ENCODE measurements around the gene CAB39L. TPM values are rescaled to one million over a fixed set of nuclear protein-coding genes. Genes with fewer than 3 reads are reported as not detected.

The CAB39L gene
- total RNA-seq (2012; rRNA removed) (16.7 and 21.9 TPM in 2 replicates), polyA plus RNA-seq (2012; rRNA removed) (6.6 and 8.5 TPM in 2 replicates), Bru-seq, nascent RNA (percentile 73 among the genes with signal in this experiment), BruChase-seq, experiment 1, labeled RNA remaining after a 6-hour chase (percentile 69 among the genes with signal in this experiment), BruChase-seq, experiment 2, labeled RNA remaining after a 2-hour chase (percentile 67 among the genes with signal in this experiment)
- 2.4 and 3.2 TPM in 2 replicates for polyA plus RNA-seq (2012; cell fraction: cytosol; rRNA removed)
- polyA plus RNA-seq (2012; cell fraction: nucleus; rRNA removed; ENCODE audit: low replicate concordance) = 2.4 and 6.0 TPM in 2 replicates
- long read RNA-seq, transcript CAB39L-205 (11 exons, 2,416 nt) = major isoform, 6 of 21 reads
- long read RNA-seq, partial matches to known transcripts = 0 of 21 reads
- long read RNA-seq, other reads (novel, unspliced or antisense) = 13 of 21 reads

GRCh38 chr13:49443704-49444523, at the start of gene CAB39L, which contains the start of gene SETDB2:
TSS of gene CAB39L (minus strand) at chr13:49444064. CDS start at chr13:49382910, 61,154 bp downstream.
TSS of gene SETDB2 (plus strand) at chr13:49444274. CDS start at chr13:49451894, 7,620 bp downstream.
- H3K79me1 ChIP-seq (ENCODE audit: low read depth in 1 of 2, low read length in 2 of 2) = peaks cover 25 to 41% of the 10 kb centered on the region in 2 experiments
- in situ Hi-C loops (cut with MboI; ENCODE audit: low sequenced_read_pairs) = loop anchor here (5.0 kb wide), 1 partner anchor 137 kb away; no protein-coding TSS in a partner anchor
- TF ChIP-seq MAFK (IDR thresholded peaks at IDR 0.05; ENCODE audit: low read depth, low read length) = no peak
- no peak for TF ChIP-seq ELK1 (IDR thresholded peaks at IDR 0.05; ENCODE audit: borderline replicate concordance, low read depth, low read length)
- TF ChIP-seq MAZ (IDR thresholded peaks at IDR 0.05; ENCODE audit: borderline replicate concordance, low read depth, low read length) = peak; percentile 17; the same call in 1 of the 2 replicates
- TF ChIP-seq CTCF (conservative IDR thresholded peaks at IDR 0.05; ENCODE audit: low read depth, low read length) = peak; percentile 48
- peak; percentile 27; the same call in 1 of the 2 replicates for TF ChIP-seq MXI1 (IDR thresholded peaks at IDR 0.05; ENCODE audit: borderline replicate concordance, low read depth, low read length)
- no peak for TF ChIP-seq RFX5 (IDR thresholded peaks at IDR 0.05; ENCODE audit: low read depth, low read length)
- no peak for TF ChIP-seq SMC3 (IDR thresholded peaks at IDR 0.05; ENCODE audit: low read depth, low read length)
- no peak for TF ChIP-seq USF2 (IDR thresholded peaks at IDR 0.05; ENCODE audit: low read depth, low read length)
- peak; percentile 85 for TF ChIP-seq POLR2A (IDR thresholded peaks at IDR 0.05; ENCODE audit: low read depth, low read length)
- TF ChIP-seq CEBPB (IDR thresholded peaks at IDR 0.05; ENCODE audit: low read depth, low read length) = no peak

More at GRCh38 chr13:49443704-49444523, at the start of gene CAB39L, which contains the start of gene SETDB2:
- dilution Hi-C loops (cut with HindIII; ENCODE audit: low sequenced_read_pairs, unreplicated experiment) (no loop called here), intact Hi-C loops (cut with micrococcal nuclease) (loop anchor here (1.0 to 2.0 kb wide), 5 partner anchors 51 to 163 kb away; partner anchors contain the start of gene PHF11)
- Histone ChIP-seq H3K9me3 (ENCODE audit: control insufficient read depth, insufficient read depth, low read length) (no peaks in the 10 kb centered on the region), H2BK20ac (ENCODE audit: low read depth, low read length) (peak within 1 kb of the TSS; percentile 90), H3K14ac (replicated peaks; ENCODE audit: low read depth, low read length) (peak within 1 kb of the TSS; percentile 100), H3K18ac (ENCODE audit: low read depth, low read length) (peak within 1 kb of the TSS; percentile 76), H3K23ac (ENCODE audit: low read depth, low read length) (peak within 1 kb of the TSS; percentile 100), H4K5ac (ENCODE audit: low read depth, low read length) (peak within 1 kb of the TSS; percentile 86), H2BK5ac (ENCODE audit: low read depth, low read length, poor library complexity, severe bottlenecking) (peak within 1 kb of the TSS; percentile 99), H2BK15ac (ENCODE audit: low read depth, low read length) (peak within 1 kb of the TSS; percentile 76; the same call in 2 of the 3 replicates), H4K91ac (ENCODE audit: insufficient read depth, low read depth, low read length) (peak within 1 kb of the TSS; percentile 98), H3K56ac (ENCODE audit: extremely low read depth, insufficient read depth, low read length) (peak within 1 kb of the TSS; percentile 93), H3K4me2 (ENCODE audit: low read depth, low read length) (peak within 1 kb of the TSS; percentile 89), H2AFZ (replicated peaks; ENCODE audit: low read length, poor library complexity) (peak within 1 kb of the TSS; percentile 95), H3K4me3 (ENCODE audit: insufficient read depth, low read depth, low read length) (peak within 1 kb of the TSS; percentile 66), H2AK9ac (replicated peaks; ENCODE audit: low read depth, low read length, poor library complexity) (peak within 1 kb of the TSS; percentile 98), H3K9me1 (ENCODE audit: insufficient read depth, low read length) (0 out of 2 replicates have a peak, but pooled peaks cover 4% of the 10 kb centered on the region), H2BK120ac (ENCODE audit: low read depth, low read length) (peak within 1 kb of the TSS; percentile 93), H3K4me1 (ENCODE audit: control insufficient read depth, insufficient read depth, low read length) (no peaks in the 10 kb centered on the region), H2AK5ac (ENCODE audit: low read depth, low read length) (peak within 1 kb of the TSS; percentile 95), H3K27ac (ENCODE audit: insufficient read depth, low read length) (peak within 1 kb of the TSS; percentile 93), H3K36me3 (ENCODE audit: control insufficient read depth, insufficient read depth, low read length) (peaks cover 2% of the 10 kb centered on the region; the same call in 1 of the 2 replicates), H3K9ac (ENCODE audit: low read depth, low read length) (peak within 1 kb of the TSS; percentile 86), H4K20me1 (ENCODE audit: insufficient read depth, low read length) (no peaks in the 10 kb centered on the region), H3K27me3 (ENCODE audit: control insufficient read depth, insufficient read depth, low read length) (no peaks in the 10 kb centered on the region), H4K8ac (ENCODE audit: low read depth in 2 of 2, low read length in 2 of 2) (peak within 1 kb of the TSS; percentile 77 to 99), H3K4ac (ENCODE audit: low read depth, low read length) (peak within 1 kb of the TSS; percentile 99)
- BruUV-seq (replicated peaks) = no TSS peak
- peak; percentile 99 for DNase-seq
- CTCF ChIA-PET = interaction anchor here (0.5 to 1.3 kb wide), 5 partner anchors 9 to 165 kb away, joined by 3 to 5 read pairs (median 3); no protein-coding TSS in a partner anchor
- ATAC-seq (ENCODE audit: low read depth) = peak; percentile 97
- POLR2A ChIA-PET (ENCODE audit: unreplicated experiment) = interaction anchor here (0.6 to 0.7 kb wide), 2 partner anchors 53 to 103 kb away, joined by 3 read pairs; no protein-coding TSS in a partner anchor
- 1% methylated on average over 20 of the region's 53 CpGs; no CpG with 5 or more reads in 1 of the 2 experiments for WGBS, 2 experiments (ENCODE audit: extremely low coverage in 2 of 2, insufficient read length in 1 of 2)
